Limb (tissue), 2 donors: ENCODE measurements around the gene TSPAN15.
"Not testable (repeated sequence)": the region's sequence is repeated elsewhere in the genome, so short reads cannot be mapped to it uniquely, and the experiment has no call there.

Experiments
- DNase-seq, 2 donors: peaks; one replicate each; pipeline ENCODE4 v3.0.0-alpha.2; 2016; ENCODE audit errors: extremely low spot score in 2 of 2

TSPAN15 gene

GRCh38 chr10:69501657-69502056 is 50.4 kb downstream of the TSPAN15 start:
- DNase-seq = no peak

- no peak for DNase-seq
These were observed 51.3 kb downstream of the TSPAN15 start for GRCh38 chr10:69502589-69502988.

- no peak for DNase-seq
These were observed 52.0 kb downstream of the TSPAN15 start for GRCh38 chr10:69503001-69503895.

GRCh38 chr10:69503896-69504265 is 52.6 kb downstream of the TSPAN15 start:
- DNase-seq = no peak

GRCh38 chr10:69504576-69505250 is 53.4 kb downstream of the TSPAN15 start:
- DNase-seq = no peak

GRCh38 chr10:69505636-69506318 is 54.5 kb downstream of the TSPAN15 start:
- no peak for DNase-seq

GRCh38 chr10:69506487-69506833 is 55.2 kb downstream of the TSPAN15 start:
- no peak for DNase-seq

GRCh38 chr10:69506834-69507713 is 55.8 kb downstream of the TSPAN15 start:
- DNase-seq = no peak

GRCh38 chr10:69508738-69509340 is 57.6 kb downstream of the TSPAN15 start:
- no peak for DNase-seq

- no peak for DNase-seq
These were observed 61.6 kb downstream of the TSPAN15 start for GRCh38 chr10:69512901-69513300.

- no peak for DNase-seq
These were observed 62.4 kb downstream of the TSPAN15 start for GRCh38 chr10:69513617-69514016.

GRCh38 chr10:69515699-69516259 is 64.5 kb downstream of the TSPAN15 start:
- peak; percentile 19 to 80 for DNase-seq

- no peak for DNase-seq
These were observed 65.1 kb downstream of the TSPAN15 start for GRCh38 chr10:69516316-69516715.

GRCh38 chr10:69516796-69517195 is 65.5 kb downstream of the TSPAN15 start:
- no peak for DNase-seq

- DNase-seq = no peak
These were observed 66.1 kb downstream of the TSPAN15 start for GRCh38 chr10:69517271-69517848.

GRCh38 chr10:69527961-69528360 is 76.7 kb downstream of the TSPAN15 start:
- no peak for DNase-seq

GRCh38 chr10:69533658-69534057 is 82.4 kb downstream of the TSPAN15 start:
- no peak for DNase-seq

GRCh38 chr10:69536521-69536920 is 85.3 kb downstream of the TSPAN15 start:
- DNase-seq = not testable (repeated sequence)

- no peak for DNase-seq
These were observed 86.2 kb downstream of the TSPAN15 start for GRCh38 chr10:69537449-69537848.

- no peak for DNase-seq
These were observed 87.2 kb downstream of the TSPAN15 start for GRCh38 chr10:69538461-69538860.
